ENCODE measurements around the gene SDC3. TPM values are rescaled to one million over a fixed set of nuclear protein-coding genes. Genes with fewer than 3 reads are reported as not detected.

The SDC3 gene
- total and polyA plus RNA-seq, 2 donors (not counting 1 experiment from before 2014, with no cell fraction given) = 0.30 to 4.6 TPM

- Histone ChIP-seq H3K36me3 (replicated peaks in 1 of 2; ENCODE audit: control extremely low read depth in 1 of 2, control insufficient read depth in 1 of 2, extremely low read depth in 1 of 2, insufficient read depth in 2 of 2, low read length in 1 of 2) (no peaks in the 10 kb centered on the region), H3K4me3 (ENCODE audit: control extremely low read depth in 1 of 5, extremely low read depth in 1 of 5, insufficient read depth in 1 of 5, low read depth in 2 of 5, low read length in 4 of 5) (no peak overlapping the region), H3K27ac (ENCODE audit: low read length in 2 of 2) (no peak overlapping the region), H3K4me2 (replicated peaks; ENCODE audit: low read depth, low read length, poor library complexity, severe bottlenecking) (no peak overlapping the region), H4K20me1 (ENCODE audit: control insufficient read depth, insufficient read depth, low read length, poor library complexity, severe bottlenecking) (no peaks in the 10 kb centered on the region), H3K9ac (ENCODE audit: low read length) (no peak overlapping the region), H3K27me3 (replicated peaks in 1 of 4; ENCODE audit: control extremely low read depth in 1 of 4, control insufficient read depth in 3 of 4, insufficient read depth in 4 of 4, low read length in 3 of 4) (peaks cover 0 to 14% (median 3%) of the 10 kb centered on the region in 4 experiments), H3K9me3 (ENCODE audit: control extremely low read depth in 1 of 3, control insufficient read depth in 2 of 3, insufficient read depth in 1 of 3, low read length in 2 of 3) (no peaks in the 10 kb centered on the region), H3K4me1 (ENCODE audit: control insufficient read depth in 2 of 2, insufficient read depth in 2 of 2, low read length in 2 of 2) (peaks cover 11 to 12% of the 10 kb centered on the region in 2 donors), H3K79me2 (ENCODE audit: control insufficient read depth, insufficient read depth, low read length) (no peaks in the 10 kb centered on the region), H2AFZ (ENCODE audit: insufficient read depth, low read depth, low read length, poor library complexity, severe bottlenecking) (no peak overlapping the region)
- ChIA-PET CTCF (interaction anchor here (0.8 to 8.6 kb wide), 6 partner anchors 12 to 195 kb away, joined by 4 to 337 read pairs (median 50); no protein-coding TSS in a partner anchor), POLR2A (no interaction called here)
- H3K27me3 Mint-ChIP-seq = peaks cover 18% of the 10 kb centered on the region
- DNase-seq (no peak), ATAC-seq (ENCODE audit: low read depth) (no peak)
- H3K27ac Mint-ChIP-seq = no peak overlapping the region
- no peaks in the 10 kb centered on the region for H3K9me3 Mint-ChIP-seq (ENCODE audit: insufficient read depth)
- TF ChIP-seq CTCF (IDR thresholded peaks at IDR 0.05) = no peak
- no peak for TF ChIP-seq EZH2 (IDR thresholded peaks at IDR 0.05; ENCODE audit: borderline replicate concordance, insufficient read depth, low read depth, low read length, poor library complexity, severe bottlenecking)
- peaks cover 16% of the 10 kb centered on the region for H3K4me1 Mint-ChIP-seq
- 93% methylated on average over 3 of the region's 3 CpGs for WGBS (ENCODE audit: insufficient coverage)
- intact Hi-C loops (cut with micrococcal nuclease) = no loop called here
- H3K4me3 Mint-ChIP-seq = no peak overlapping the region
These were observed 6.0 kb upstream of the SDC3 start for GRCh38 chr1:30914587-30914922.

- Histone ChIP-seq H3K4me1 (ENCODE audit: control insufficient read depth in 2 of 2, insufficient read depth in 2 of 2, low read length in 2 of 2) (peaks cover 18 to 20% of the 10 kb centered on the region in 2 donors), H3K9me3 (ENCODE audit: control extremely low read depth in 1 of 3, control insufficient read depth in 2 of 3, insufficient read depth in 1 of 3, low read length in 2 of 3) (peaks cover 0 to 5% (median 0%) of the 10 kb centered on the region in 3 donors), H3K27ac (ENCODE audit: low read length in 2 of 2) (no peak overlapping the region), H4K20me1 (ENCODE audit: control insufficient read depth, insufficient read depth, low read length, poor library complexity, severe bottlenecking) (no peaks in the 10 kb centered on the region), H3K79me2 (ENCODE audit: control insufficient read depth, insufficient read depth, low read length) (no peaks in the 10 kb centered on the region), H3K4me2 (replicated peaks; ENCODE audit: low read depth, low read length, poor library complexity, severe bottlenecking) (no peak overlapping the region), H3K27me3 (replicated peaks in 1 of 4; ENCODE audit: control extremely low read depth in 1 of 4, control insufficient read depth in 3 of 4, insufficient read depth in 4 of 4, low read length in 3 of 4) (peaks cover 0 to 22% (median 7%) of the 10 kb centered on the region in 4 experiments), H3K36me3 (replicated peaks in 1 of 2; ENCODE audit: control extremely low read depth in 1 of 2, control insufficient read depth in 1 of 2, extremely low read depth in 1 of 2, insufficient read depth in 2 of 2, low read length in 1 of 2) (no peaks in the 10 kb centered on the region), H3K9ac (ENCODE audit: low read length) (no peak overlapping the region), H3K4me3 (ENCODE audit: control extremely low read depth in 1 of 5, extremely low read depth in 1 of 5, insufficient read depth in 1 of 5, low read depth in 2 of 5, low read length in 4 of 5) (no peak overlapping the region), H2AFZ (ENCODE audit: insufficient read depth, low read depth, low read length, poor library complexity, severe bottlenecking) (no peak overlapping the region)
- TF ChIP-seq CTCF (IDR thresholded peaks at IDR 0.05) (no peak), EZH2 (IDR thresholded peaks at IDR 0.05; ENCODE audit: borderline replicate concordance, insufficient read depth, low read depth, low read length, poor library complexity, severe bottlenecking) (no peak)
- ChIA-PET POLR2A (no interaction called here), CTCF (interaction anchor here (0.6 to 8.6 kb wide), 8 partner anchors 8 to 193 kb away, joined by 3 to 337 read pairs (median 15); no protein-coding TSS in a partner anchor)
- DNase-seq = no peak
- Mint-ChIP-seq H3K4me1 (peaks cover 22% of the 10 kb centered on the region), H3K4me3 (no peak overlapping the region), H3K9me3 (ENCODE audit: insufficient read depth) (no peaks in the 10 kb centered on the region), H3K27ac (no peak overlapping the region), H3K27me3 (peaks cover 24% of the 10 kb centered on the region)
- WGBS (ENCODE audit: insufficient coverage) = 76% methylated on average over 10 of the region's 10 CpGs
- intact Hi-C loops (cut with micrococcal nuclease) = no loop called here
- no peak for ATAC-seq (ENCODE audit: low read depth)
These were observed 4.5 kb upstream of the SDC3 start for GRCh38 chr1:30912913-30913652.

Data from B cell (primary cell).